K562 (cell line): ENCODE data around the gene ACSS2. TPM values are rescaled to one million over a fixed set of nuclear protein-coding genes. Genes with fewer than 3 reads are reported as not detected.

ENCODE experiments used
- CHD1 ChIP-seq: fragments of 200-600 bp; sonication (generic); IDR thresholded peaks from one replicate; pipeline ENCODE4 v1.6.1; 2012; ENCODE audit warnings: mild to moderate bottlenecking, moderate library complexity, low read length, inconsistent platforms
- DEAF1 ChIP-seq: fragments of 450-650 bp; formaldehyde crosslinking; IDR thresholded peaks from 2 replicates; pipeline ENCODE4 v1.4.0; 2020; ENCODE audit warnings: mild to moderate bottlenecking, moderate library complexity
- ESRRB ChIP-seq: fragments of 250-450 bp; sonication (Bioruptor Pico); IDR thresholded peaks from 2 replicates; pipeline ENCODE4 v1.5.0; 2020; ENCODE audit warnings: mild to moderate bottlenecking, moderate library complexity, borderline replicate concordance
- GATA2 ChIP-seq: sonication (generic); formaldehyde crosslinking; IDR thresholded peaks from 2 replicates; pipeline ENCODE4 v1.4.0; 2020; ENCODE audit warnings: mild to moderate bottlenecking, missing genetic modification reagents
- GMEB1 ChIP-seq: fragments of 250-450 bp; sonication (Bioruptor Pico); IDR thresholded peaks from 2 replicates; pipeline ENCODE4 v1.4.0; 2020; ENCODE audit warnings: mild to moderate bottlenecking
- HMG20A ChIP-seq: fragments of 450-650 bp; formaldehyde crosslinking; conservative IDR thresholded peaks from 2 replicates; pipeline ENCODE4 v1.4.0; 2020; ENCODE audit warnings: mild to moderate bottlenecking, mixed read lengths
- ILK ChIP-seq: fragments of 450-650 bp; IDR thresholded peaks from 2 replicates; pipeline ENCODE4 v1.6.1; 2016; ENCODE audit warnings: missing genetic modification characterization, low read depth, mild to moderate bottlenecking, missing compliant biosample characterization, moderate library complexity, borderline replicate concordance
- MAFK ChIP-seq: IDR thresholded peaks from 2 replicates; pipeline ENCODE4 v1.6.1; 2011; ENCODE audit warnings: low read length, improper control_type of control experiment
- MBD2 ChIP-seq: sonication (generic); IDR thresholded peaks from 2 replicates; pipeline ENCODE4 v1.6.1; 2016; ENCODE audit warnings: low read depth, borderline replicate concordance
- NFE2L1 ChIP-seq: fragments of 450-650 bp; IDR thresholded peaks from 2 replicates; pipeline ENCODE4 v1.6.1; 2016; ENCODE audit warnings: missing genetic modification characterization, low read depth, mild to moderate bottlenecking, missing compliant biosample characterization, moderate library complexity, borderline replicate concordance
- PTRF ChIP-seq: fragments of 450-650 bp; IDR thresholded peaks from 2 replicates; pipeline ENCODE4 v1.6.1; 2016; ENCODE audit warnings: mild to moderate bottlenecking, missing genetic modification characterization, missing compliant biosample characterization
- RBBP5 ChIP-seq: fragments of 200-600 bp; sonication (generic); IDR thresholded peaks from 2 replicates; pipeline ENCODE4 v1.6.1; 2012; ENCODE audit warnings: borderline replicate concordance, mild to moderate bottlenecking, low read length, control low read depth, inconsistent platforms; ENCODE audit not compliant: insufficient read depth, poor library complexity, severe bottlenecking
- SAP30 ChIP-seq: fragments of 200-600 bp; sonication (generic); IDR thresholded peaks from 2 replicates; pipeline ENCODE4 v1.6.1; 2012; ENCODE audit warnings: borderline replicate concordance, low read depth, mild to moderate bottlenecking, moderate library complexity, low read length, control low read depth, inconsistent platforms; ENCODE audit not compliant: insufficient read depth, poor library complexity, severe bottlenecking
- SMARCA5 ChIP-seq: fragments of 450-650 bp; IDR thresholded peaks from 2 replicates; pipeline ENCODE4 v1.6.1; 2016
- SNIP1 ChIP-seq: fragments of 450-650 bp; IDR thresholded peaks from 2 replicates; pipeline ENCODE4 v1.7.1; 2017; ENCODE audit warnings: low read depth, mild to moderate bottlenecking
- ZBTB1 ChIP-seq: sonication (generic); formaldehyde crosslinking; IDR thresholded peaks from 2 replicates; pipeline ENCODE4 v1.8.1; 2023; ENCODE audit warnings: missing genetic modification reagents, low read depth, mild to moderate bottlenecking, borderline replicate concordance
- ZBTB9 ChIP-seq: fragments of 450-650 bp; formaldehyde crosslinking; IDR thresholded peaks from 2 replicates; pipeline ENCODE4 v1.4.0; 2020; ENCODE audit warnings: mild to moderate bottlenecking, moderate library complexity
- ZC3H4 ChIP-seq: sonication (generic); formaldehyde crosslinking; IDR thresholded peaks from 2 replicates; pipeline ENCODE4 v1.9.0; 2021; ENCODE audit warnings: missing genetic modification reagents, borderline replicate concordance
- ZKSCAN8 ChIP-seq: fragments of 200-800 bp; sonication (Bioruptor generic); IDR thresholded peaks from 2 replicates; pipeline ENCODE4 v1.6.1; 2016; ENCODE audit warnings: missing genetic modification characterization, missing compliant biosample characterization
- ZNF274 ChIP-seq: IDR thresholded peaks from 2 replicates; pipeline ENCODE4 v1.6.1; 2011; ENCODE audit warnings: low read depth, mild to moderate bottlenecking, low read length, moderate library complexity, borderline replicate concordance
- ZNF3 ChIP-seq: fragments of 250-450 bp; sonication (Bioruptor Pico); IDR thresholded peaks from 2 replicates; pipeline ENCODE4 v1.5.0; 2021; ENCODE audit warnings: mild to moderate bottlenecking, moderate library complexity
- polyA plus RNA-seq, 8 experiments: library from polyadenylated mRNA; depleted of rRNA in 4 of 8; stranded (reverse) in 5 of 8; unstranded in 3 of 8; fragments of >200 nt; fragmentation: Nextera tagmentation in 2 of 8; fragmentation: Illumina TruSeq in 1 of 8; extraction: Ambion mirVana in 2 of 8; extraction: Trizol in 1 of 8; gene quantifications; 2 replicates each; pipeline versions ENCODE4 v1.2.1 to v1.2.3, GENCODE V29; 2011 to 2014; ENCODE audit warnings: inconsistent platforms in 1 of 8, missing spikeins in 1 of 8
- total RNA-seq, 7 experiments: library from RNA; depleted of rRNA in 6 of 7; stranded (reverse); fragments of >200 nt in 6 of 7; fragmentation: Illumina TruSeq in 2 of 7; extraction: Trizol in 2 of 7; gene quantifications; 2 replicates each; pipeline versions ENCODE4 v1.2.1 to v1.2.3, GENCODE V29; 2011 to 2021; ENCODE audit warnings: low replicate concordance in 1 of 7
- TF ChIP-seq, protein P1 (sequence below): fragments of 450-650 bp; IDR thresholded peaks from 2 replicates; pipeline ENCODE4 v1.6.1; 2018; ENCODE audit warnings: mild to moderate bottlenecking, low read depth; ENCODE audit not compliant: partially characterized antibody

The ACSS2 gene
- total and polyA plus RNA-seq, 9 of the 15 experiments (the other 6 are each of a cell fraction or from before 2014, with no cell fraction given): 21.9 to 246 (median 66.2) TPM

DNA sequence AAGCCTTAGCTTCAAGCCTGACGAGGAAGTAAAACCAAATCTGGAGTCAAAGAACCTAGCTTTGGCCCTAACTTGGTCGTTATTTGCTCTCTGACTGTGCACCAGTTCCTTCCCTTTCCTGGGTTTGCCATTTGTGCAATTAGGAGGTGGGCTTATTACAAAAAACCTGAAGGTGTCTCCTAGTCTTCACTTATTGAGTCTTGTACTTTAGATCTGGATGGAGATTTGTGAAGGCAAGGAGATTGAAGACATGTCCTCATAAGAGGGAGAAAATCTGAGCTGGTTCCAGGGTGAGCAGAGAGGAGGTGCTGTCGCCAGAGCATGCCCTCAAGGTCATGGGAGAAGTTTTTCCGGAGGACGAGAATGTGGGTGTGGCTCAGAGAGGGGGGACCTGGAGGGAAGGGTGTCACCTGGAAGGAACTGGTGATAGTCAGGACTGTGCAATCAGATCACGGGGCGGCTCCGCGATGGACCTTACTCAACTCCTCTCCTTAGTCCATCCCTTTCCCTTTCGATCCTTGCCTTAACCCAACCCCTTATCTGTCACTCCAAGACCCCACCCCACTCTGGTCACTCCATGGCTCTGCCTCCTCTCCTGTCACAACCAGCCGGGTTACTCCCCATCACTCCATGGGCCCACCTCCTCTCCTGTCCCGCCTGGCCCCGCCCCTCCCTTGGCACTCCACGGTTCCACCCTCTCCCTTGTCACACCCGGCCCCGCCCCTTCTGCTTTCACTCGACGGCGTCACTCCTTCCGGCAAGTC is 588 bp upstream of the ACSS2 start (continued):
- TF ChIP-seq GMEB1 (CRISPR knock-in tag) (no peak), NFE2L1 (no peak), ESRRB (CRISPR knock-in tag) (no peak), SNIP1 (no peak), ZBTB9 (no peak), GATA2 (CRISPR knock-in tag) (no peak), DEAF1 (CRISPR knock-in tag) (no peak), ZKSCAN8 (CRISPR knock-in tag) (no peak), ILK (no peak), RBBP5 (no peak), SMARCA5 (no peak), PTRF (tag) (no peak), CHD1 (no peak), SAP30 (peak; percentile 12), HMG20A (CRISPR knock-in tag) (no peak), ZBTB1 (CRISPR knock-in tag) (no peak), ZNF274 (no peak), ZNF3 (CRISPR knock-in tag) (no peak), ZC3H4 (no peak), MBD2 (no peak), MAFK (no peak)
- TF ChIP-seq, protein P1, sequence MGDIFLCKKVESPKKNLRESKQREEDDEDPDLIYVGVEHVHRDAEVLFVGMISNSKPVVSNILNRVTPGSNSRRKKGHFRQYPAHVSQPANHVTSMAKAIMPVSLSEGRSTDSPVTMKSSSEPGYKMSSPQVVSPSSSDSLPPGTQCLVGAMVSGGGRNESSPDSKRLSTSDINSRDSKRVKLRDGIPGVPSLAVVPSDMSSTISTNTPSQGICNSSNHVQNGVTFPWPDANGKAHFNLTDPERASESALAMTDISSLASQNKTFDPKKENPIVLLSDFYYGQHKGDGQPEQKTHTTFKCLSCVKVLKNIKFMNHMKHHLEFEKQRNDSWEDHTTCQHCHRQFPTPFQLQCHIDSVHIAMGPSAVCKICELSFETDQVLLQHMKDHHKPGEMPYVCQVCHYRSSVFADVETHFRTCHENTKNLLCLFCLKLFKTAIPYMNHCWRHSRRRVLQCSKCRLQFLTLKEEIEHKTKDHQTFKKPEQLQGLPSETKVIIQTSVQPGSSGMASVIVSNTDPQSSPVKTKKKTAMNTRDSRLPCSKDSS: no peak
